ENCODE data around the gene MAP3K13. TPM values are rescaled to one million over a fixed set of nuclear protein-coding genes. Genes with fewer than 3 reads are reported as not detected.
A peak's percentile ranks its signal among the peaks of the same experiment; 100 is the strongest.
"Not testable (repeated sequence)": the region's sequence is repeated elsewhere in the genome, so short reads cannot be mapped to it uniquely, and the experiment has no call there.

Gene MAP3K13
- total RNA-seq, 1 donor from 2014 or later: 40.7 TPM

- no peak for DNase-seq (ENCODE audit: low read depth)
Measured at GRCh38 chr3:185397676-185398075, 34.7 kb downstream of the MAP3K13 start.

GRCh38 chr3:185399737-185400667, 37.1 kb downstream of the MAP3K13 start:
- DNase-seq (ENCODE audit: low read depth): peak; percentile 62

- no peak for DNase-seq (ENCODE audit: low read depth)
Measured at GRCh38 chr3:185400866-185401265, 37.9 kb downstream of the MAP3K13 start.

GRCh38 chr3:185401319-185401955, 38.5 kb downstream of the MAP3K13 start:
- DNase-seq (ENCODE audit: low read depth): no peak

- peak; percentile 57 for DNase-seq (ENCODE audit: low read depth)
Measured at GRCh38 chr3:185402561-185402960, 39.6 kb downstream of the MAP3K13 start.

- no peak for DNase-seq (ENCODE audit: low read depth)
Measured at GRCh38 chr3:185403002-185403401, 40.1 kb downstream of the MAP3K13 start.

GRCh38 chr3:185405243-185405642, 42.3 kb downstream of the MAP3K13 start:
- DNase-seq (ENCODE audit: low read depth): no peak

- no peak for DNase-seq (ENCODE audit: low read depth)
Measured at GRCh38 chr3:185405664-185406063, 42.7 kb downstream of the MAP3K13 start.

- DNase-seq (ENCODE audit: low read depth): peak; percentile 46
Measured at GRCh38 chr3:185406121-185406620, 43.2 kb downstream of the MAP3K13 start.

GRCh38 chr3:185409957-185410356, 47.0 kb downstream of the MAP3K13 start:
- no peak for DNase-seq (ENCODE audit: low read depth)

GRCh38 chr3:185411133-185411532, 48.2 kb downstream of the MAP3K13 start:
- no peak for DNase-seq (ENCODE audit: low read depth)

GRCh38 chr3:185416513-185416912, 53.6 kb downstream of the MAP3K13 start:
- DNase-seq (ENCODE audit: low read depth): no peak

- not testable (repeated sequence) for DNase-seq (ENCODE audit: low read depth)
Measured at GRCh38 chr3:185418561-185418977, 55.6 kb downstream of the MAP3K13 start.

GRCh38 chr3:185420762-185421161, 57.8 kb downstream of the MAP3K13 start:
- peak; percentile 73 for DNase-seq (ENCODE audit: low read depth)

GRCh38 chr3:185421577-185422232, 58.8 kb downstream of the MAP3K13 start:
- DNase-seq (ENCODE audit: low read depth): no peak

GRCh38 chr3:185422677-185423076, 59.7 kb downstream of the MAP3K13 start:
- no peak for DNase-seq (ENCODE audit: low read depth)

GRCh38 chr3:185423178-185423577, 60.2 kb downstream of the MAP3K13 start:
- peak; percentile 27 for DNase-seq (ENCODE audit: low read depth)

GRCh38 chr3:185424435-185424834, 61.5 kb downstream of the MAP3K13 start:
- DNase-seq (ENCODE audit: low read depth): no peak

- no peak for DNase-seq (ENCODE audit: low read depth)
Measured at GRCh38 chr3:185430375-185430774, 67.4 kb downstream of the MAP3K13 start.

GRCh38 chr3:185439745-185440466, 77.0 kb downstream of the MAP3K13 start:
- no peak for DNase-seq (ENCODE audit: low read depth)

GRCh38 chr3:185442031-185442430, 79.1 kb downstream of the MAP3K13 start:
- DNase-seq (ENCODE audit: low read depth): no peak

GRCh38 chr3:185444329-185444728, 81.4 kb downstream of the MAP3K13 start:
- no peak for DNase-seq (ENCODE audit: low read depth)

All from renal cortical epithelial cell (primary cell).